K562 (cell line): ENCODE measurements around the gene TRPC5OS. TPM values are rescaled to one million over a fixed set of nuclear protein-coding genes. Genes with fewer than 3 reads are reported as not detected.

Experiments
- ATAC-seq: fragments of 200-7000 bp; cut with Tn5 transposase; 3 replicates; pipeline ENCODE4 v1.9.1; 2020; ENCODE audit warnings: moderate library complexity
- BruUV-seq: library from RNA; stranded (reverse); fragments of 400-500 nt; replicated peaks from 2 replicates; lab custom pipeline; 2021; lab: Mats Ljungman, UMichigan
- CTCF ChIA-PET: fragments of 300-600 bp; formaldehyde crosslinking; extraction: SDS; loops from one replicate; lab custom pipeline; 2021; ENCODE audit warnings: low intra/inter-chr PET ratio; lab: Yijun Ruan, JAX
- POLR2A ChIA-PET: fragments of 300-600, 350-650 bp; sonication (Branson Sonifier 250); formaldehyde crosslinking; extraction: SDS; loops from one replicate; lab custom pipeline; 2021; ENCODE audit warnings: antibody characterized with exemption, inconsistent platforms; lab: Yijun Ruan, JAX
- DNase-seq, 4 experiments: peaks; one replicate each; pipeline versions ENCODE4 v3.0.0 to v3.0.0-alpha.2; 2011 to 2018; ENCODE audit warnings: low spot score in 3 of 4, mixed read lengths in 3 of 4; ENCODE audit errors: extremely low read depth in 1 of 4
- FAIRE-seq: peaks from 2 replicates; lab custom pipeline; 2011; peaks lifted over from hg19 to GRCh38; lab: Jason Lieb, UNC
- H2AFZ ChIP-seq: 2 replicates; pipeline ENCODE4 v1.6.0; 2011; ENCODE audit warnings: low read depth, low read length, control low read depth, inconsistent platforms
- H3K27ac ChIP-seq: fragments of 200-600 bp; 3 replicates; pipeline ENCODE4 v1.8.0; 2011; ENCODE audit warnings: low read depth, mild to moderate bottlenecking, control low read depth, inconsistent platforms, low read length, moderate library complexity, mixed read lengths; ENCODE audit errors: extremely low read depth
- H3K27me3 ChIP-seq, 2 experiments: fragments of 300-600 bp in 1 of 2; 2 replicates in 1 of 2; 3 replicates in 1 of 2; pipeline versions ENCODE4 v1.6.0 to v1.8.0; 2011; ENCODE audit warnings: inconsistent platforms in 2 of 2, low read length in 2 of 2, mild to moderate bottlenecking in 1 of 2, mixed read lengths in 1 of 2, moderate library complexity in 1 of 2; ENCODE audit not compliant: control insufficient read depth in 2 of 2, insufficient read depth in 2 of 2
- H3K36me3 ChIP-seq: fragments of 300-600 bp; 3 replicates; pipeline ENCODE4 v1.8.0; 2011; ENCODE audit warnings: mild to moderate bottlenecking, low read length, inconsistent platforms; ENCODE audit not compliant: control insufficient read depth, insufficient read depth
- H3K4me1 ChIP-seq, 2 experiments: fragments of 200-600 bp in 1 of 2; replicated peaks in 1 of 2; 2 replicates in 1 of 2; 3 replicates in 1 of 2; pipeline versions ENCODE4 v1.5.1 to v1.8.0; 2011; ENCODE audit warnings: inconsistent platforms in 2 of 2, low read length in 2 of 2, mild to moderate bottlenecking in 1 of 2, mixed read lengths in 1 of 2, moderate library complexity in 1 of 2; ENCODE audit not compliant: control insufficient read depth in 2 of 2, insufficient read depth in 2 of 2
- H3K4me2 ChIP-seq: 2 replicates; pipeline ENCODE4 v1.6.1; 2011; ENCODE audit warnings: low read length, control low read depth, inconsistent platforms, mixed read lengths; ENCODE audit not compliant: insufficient read depth
- H3K4me3 ChIP-seq: fragments of 200-600 bp; sonication (generic), shearing (Covaris generic); 2 replicates; pipeline ENCODE4 v1.5.1; 2016; ENCODE audit warnings: control low read depth, inconsistent platforms
- H3K79me2 ChIP-seq: fragments of 200-600 bp; 3 replicates; pipeline ENCODE4 v1.8.0; 2011; ENCODE audit warnings: low read length, inconsistent platforms; ENCODE audit not compliant: control insufficient read depth, insufficient read depth
- H3K9ac ChIP-seq, 2 experiments: 2 replicates each; pipeline versions ENCODE4 v1.6.0 to v1.6.1; 2011; ENCODE audit warnings: low read depth in 2 of 2, low read length in 2 of 2, control low read depth in 1 of 2, inconsistent platforms in 1 of 2, mild to moderate bottlenecking in 1 of 2, mixed read lengths in 1 of 2; ENCODE audit not compliant: insufficient read depth in 1 of 2
- H3K9me1 ChIP-seq: one replicate; pipeline ENCODE4 v1.6.0; 2011; ENCODE audit warnings: inconsistent platforms, mild to moderate bottlenecking, low read length, moderate library complexity; ENCODE audit not compliant: control insufficient read depth, insufficient read depth
- H3K9me3 ChIP-seq: replicated peaks from 2 replicates; pipeline ENCODE4 v1.5.1; 2011; ENCODE audit warnings: low read depth, low read length, inconsistent platforms; ENCODE audit not compliant: control insufficient read depth, insufficient read depth
- H4K20me1 ChIP-seq: replicated peaks from 2 replicates; pipeline ENCODE4 v1.6.1; 2011; ENCODE audit warnings: low read length, inconsistent platforms, mixed read lengths; ENCODE audit not compliant: control insufficient read depth, insufficient read depth
- CTCF ChIP-seq, 3 experiments: IDR thresholded peaks in 2 of 3; conservative IDR thresholded peaks in 1 of 3; 2 replicates each; pipeline ENCODE4 v1.5.1; 2011 to 2012; ENCODE audit warnings: low read length in 3 of 3, mild to moderate bottlenecking in 3 of 3, control low read depth in 2 of 3, improper control_type of control experiment in 1 of 3, inconsistent platforms in 1 of 3, low read depth in 1 of 3, mixed read lengths in 1 of 3, moderate library complexity in 1 of 3; ENCODE audit not compliant: insufficient read depth in 2 of 3
- KDM5B ChIP-seq: fragments of 200-600 bp; sonication (generic); IDR thresholded peaks from 2 replicates; pipeline ENCODE4 v1.6.1; 2012; ENCODE audit warnings: low read depth, mild to moderate bottlenecking, moderate library complexity, low read length, control low read depth, inconsistent platforms; ENCODE audit not compliant: insufficient replicate concordance
- NFIC ChIP-seq: fragments of 450-650 bp; IDR thresholded peaks from 2 replicates; pipeline ENCODE4 v1.6.1; 2017; ENCODE audit warnings: mild to moderate bottlenecking, inconsistent platforms
- RAD21 ChIP-seq, 2 experiments: fragments of 250-450 bp in 1 of 2; fragments of 450-650 bp in 1 of 2; sonication (Bioruptor Pico) in 1 of 2; formaldehyde crosslinking in 1 of 2; IDR thresholded peaks in 1 of 2; conservative IDR thresholded peaks in 1 of 2; 2 replicates each; pipeline versions ENCODE4 v1.4.0 to v1.8.0; 2020 to 2022; ENCODE audit warnings: mild to moderate bottlenecking in 2 of 2, moderate library complexity in 1 of 2
- WGBS: fragments of 100-300 bp; shearing (Covaris generic); methylation state at CpG from one replicate; pipeline ENCODE4 v1.1.6; 2016; ENCODE audit warnings: low coverage, mixed read lengths; ENCODE audit not compliant: insufficient coverage; ENCODE audit errors: missing lambda C conversion rate; 5-methylcytosine and 5-hydroxymethylcytosine counted together
- in situ Hi-C: fragments of 300-500 bp; cut with MboI; formaldehyde crosslinking; loops from 4 replicates; pipeline ENCODE4 v1.15.0; 2018; ENCODE audit warnings: inconsistent platforms, mixed read lengths
- intact Hi-C: fragments of 100-400 bp; cut with micrococcal nuclease; formaldehyde crosslinking; loops from 2 replicates; pipeline ENCODE4 v1.14.2; 2022
- polyA plus RNA-seq, 8 experiments: library from polyadenylated mRNA; depleted of rRNA in 4 of 8; stranded (reverse) in 5 of 8; unstranded in 3 of 8; fragments of >200 nt; fragmentation: Nextera tagmentation in 2 of 8; fragmentation: Illumina TruSeq in 1 of 8; extraction: Ambion mirVana in 2 of 8; extraction: Trizol in 1 of 8; gene quantifications; 2 replicates each; pipeline versions ENCODE4 v1.2.1 to v1.2.3, GENCODE V29; 2011 to 2014; ENCODE audit warnings: inconsistent platforms in 1 of 8, missing spikeins in 1 of 8
- total RNA-seq, 7 experiments: library from RNA; depleted of rRNA in 6 of 7; stranded (reverse); fragments of >200 nt in 6 of 7; fragmentation: Illumina TruSeq in 2 of 7; extraction: Trizol in 2 of 7; gene quantifications; 2 replicates each; pipeline versions ENCODE4 v1.2.1 to v1.2.3, GENCODE V29; 2011 to 2021; ENCODE audit warnings: low replicate concordance in 1 of 7

The TRPC5OS gene
- total and polyA plus RNA-seq, 9 of the 15 experiments (the other 6 are each of a cell fraction or from before 2014, with no cell fraction given) = not detected

- peak; percentile 44 to 62 (median 60); a peak in 5 of 6 replicates for TF ChIP-seq CTCF (IDR thresholded peaks at IDR 0.05 in 2 of 3, conservative IDR thresholded peaks at IDR 0.05 in 1 of 3; ENCODE audit: insufficient read depth in 2 of 3, low read depth in 1 of 3, low read length in 3 of 3)
- peak; percentile 26 to 61; a peak in 3 of 4 replicates for TF ChIP-seq RAD21 (CRISPR knock-in tag; conservative IDR thresholded peaks at IDR 0.05 in 1 of 2, IDR thresholded peaks at IDR 0.05 in 1 of 2)
- TF ChIP-seq KDM5B = no peak
- TF ChIP-seq, all 486 proteins: peak for 4
These were observed 6.3 kb upstream of the TRPC5OS start (continued) for GRCh38 chrX:111869639-111870034.

GRCh38 chrX:111874241-111874640 is 1.7 kb upstream of the TRPC5OS start:
- CTCF ChIA-PET = no interaction called here

More at GRCh38 chrX:111874241-111874640, 1.7 kb upstream of the TRPC5OS start:
- Histone ChIP-seq H3K9me1 (no peaks in the 10 kb centered on the region), H3K9ac (no peak overlapping the region), H2AFZ (no peak overlapping the region), H3K27ac (no peak overlapping the region), H3K4me2 (no peak overlapping the region), H3K36me3 (no peaks in the 10 kb centered on the region), H3K27me3 (no peaks in the 10 kb centered on the region), H3K4me3 (no peak overlapping the region), H3K9me3 (no peaks in the 10 kb centered on the region), H3K79me2 (no peaks in the 10 kb centered on the region), H4K20me1 (no peaks in the 10 kb centered on the region), H3K4me1 (no peaks in the 10 kb centered on the region)
- 0% methylated on average over 3 of the region's 3 CpGs for WGBS
- ATAC-seq (no peak), FAIRE-seq (no peak), DNase-seq (no peak)
- TF ChIP-seq NFIC = no peak
- BruUV-seq = no TSS peak
- in situ Hi-C loops (no loop called here), intact Hi-C loops (no loop called here)
- POLR2A ChIA-PET = no interaction called here
